Rectal smooth muscle tissue (tissue), 1 donor: Measurements from ENCODE around the gene ERAS.

Source experiments
- H3K27ac ChIP-seq: one replicate; pipeline ENCODE4 v1.7.0; 2013; ENCODE audit warnings: low read depth, low read length, inconsistent platforms
- H3K27me3 ChIP-seq: one replicate; pipeline ENCODE4 v1.7.0; 2013; ENCODE audit warnings: low read length; ENCODE audit not compliant: control insufficient read depth, insufficient read depth
- H3K36me3 ChIP-seq: one replicate; pipeline ENCODE4 v1.7.0; 2013; ENCODE audit warnings: low read length; ENCODE audit not compliant: control insufficient read depth, insufficient read depth
- H3K4me1 ChIP-seq: one replicate; pipeline ENCODE4 v1.7.0; 2013; ENCODE audit warnings: low read length; ENCODE audit not compliant: control insufficient read depth, insufficient read depth
- H3K4me3 ChIP-seq: one replicate; pipeline ENCODE4 v1.7.0; 2013; ENCODE audit warnings: low read length
- H3K9ac ChIP-seq: one replicate; pipeline ENCODE4 v1.7.0; 2013; ENCODE audit warnings: low read length

Gene ERAS

GRCh38 chrX:48824066-48824465 is 2.2 kb upstream of the ERAS start:
- H3K4me3 ChIP-seq: no peak overlapping the region
- H3K27me3 ChIP-seq: no peaks in the 10 kb centered on the region
- peaks cover 22% of the 10 kb centered on the region for H3K36me3 ChIP-seq
- H3K27ac ChIP-seq: no peak overlapping the region
- no peak overlapping the region for H3K9ac ChIP-seq
- no peaks in the 10 kb centered on the region for H3K4me1 ChIP-seq

- Histone ChIP-seq H3K36me3 (peaks cover 16% of the 10 kb centered on the region), H3K27me3 (peaks cover 12% of the 10 kb centered on the region), H3K27ac (no peak overlapping the region)
Observed at GRCh38 chrX:48826876-48827653, 752 bp downstream of the ERAS start.

GRCh38 chrX:48827654-48827968 is 1.3 kb downstream of the ERAS start:
- no peak overlapping the region for H3K27ac ChIP-seq
- H3K27me3 ChIP-seq: peaks cover 12% of the 10 kb centered on the region
- no peak overlapping the region for H3K4me3 ChIP-seq
- no peaks in the 10 kb centered on the region for H3K4me1 ChIP-seq
- H3K9ac ChIP-seq: no peak overlapping the region
- H3K36me3 ChIP-seq: peaks cover 12% of the 10 kb centered on the region

More at GRCh38 chrX:48826876-48827653, 752 bp downstream of the ERAS start:
- no peaks in the 10 kb centered on the region for H3K4me1 ChIP-seq
- no peak overlapping the region for H3K4me3 ChIP-seq
- no peak overlapping the region for H3K9ac ChIP-seq

- peaks cover 15% of the 10 kb centered on the region for H3K27me3 ChIP-seq
- no peak overlapping the region for H3K27ac ChIP-seq
- H3K36me3 ChIP-seq: peaks cover 8% of the 10 kb centered on the region
- H3K9ac ChIP-seq: no peak overlapping the region
- H3K4me1 ChIP-seq: no peaks in the 10 kb centered on the region
- no peak overlapping the region for H3K4me3 ChIP-seq
Observed at GRCh38 chrX:48829016-48829735, 2.9 kb downstream of the ERAS start.

GRCh38 chrX:48831136-48831908 is 5.0 kb downstream of the ERAS start:
- H3K9ac ChIP-seq: no peak overlapping the region
- H3K27ac ChIP-seq: no peak overlapping the region
- H3K27me3 ChIP-seq: peaks cover 19% of the 10 kb centered on the region
- no peak overlapping the region for H3K4me3 ChIP-seq
- no peaks in the 10 kb centered on the region for H3K36me3 ChIP-seq
- H3K4me1 ChIP-seq: no peaks in the 10 kb centered on the region

- no peak overlapping the region for H3K4me3 ChIP-seq
- peaks cover 19% of the 10 kb centered on the region for H3K27me3 ChIP-seq
- no peak overlapping the region for H3K9ac ChIP-seq
- H3K36me3 ChIP-seq: no peaks in the 10 kb centered on the region
- H3K27ac ChIP-seq: no peak overlapping the region
- H3K4me1 ChIP-seq: no peaks in the 10 kb centered on the region
Observed at GRCh38 chrX:48831909-48832291, 5.6 kb downstream of the ERAS start.

GRCh38 chrX:48833542-48834138 is 7.3 kb downstream of the ERAS start:
- H3K4me1 ChIP-seq: no peaks in the 10 kb centered on the region
- peaks cover 19% of the 10 kb centered on the region for H3K27me3 ChIP-seq
- no peak overlapping the region for H3K9ac ChIP-seq
- H3K4me3 ChIP-seq: no peak overlapping the region
- no peak overlapping the region for H3K27ac ChIP-seq
- H3K36me3 ChIP-seq: no peaks in the 10 kb centered on the region

- Histone ChIP-seq H3K9ac (no peak overlapping the region), H3K4me1 (no peaks in the 10 kb centered on the region), H3K4me3 (no peak overlapping the region), H3K36me3 (no peaks in the 10 kb centered on the region), H3K27ac (no peak overlapping the region), H3K27me3 (peaks cover 19% of the 10 kb centered on the region)
Observed at GRCh38 chrX:48834383-48834709, 8.0 kb downstream of the ERAS start.

GRCh38 chrX:48835524-48836329 is 9.4 kb downstream of the ERAS start, which contains the start of gene PCSK1N:
Gene PCSK1N, minus strand, starts transcription at chrX:48835610. Its CDS starts 78 bp downstream, at chrX:48835532.
- H3K9ac ChIP-seq: no peak within 1 kb of the TSS
- peaks cover 17% of the 10 kb centered on the region for H3K27me3 ChIP-seq

GRCh38 chrX:48839686-48840085 is 13.4 kb downstream of the ERAS start:
- Histone ChIP-seq H3K27me3 (no peaks in the 10 kb centered on the region), H3K27ac (no peak overlapping the region), H3K9ac (no peak overlapping the region), H3K4me1 (no peaks in the 10 kb centered on the region), H3K36me3 (no peaks in the 10 kb centered on the region), H3K4me3 (no peak overlapping the region)

More at GRCh38 chrX:48835524-48836329, 9.4 kb downstream of the ERAS start, which contains the start of gene PCSK1N:
- Histone ChIP-seq H3K4me3 (peak within 1 kb of the TSS; percentile 29), H3K36me3 (no peaks in the 10 kb centered on the region), H3K4me1 (no peaks in the 10 kb centered on the region), H3K27ac (no peak within 1 kb of the TSS)

- H3K27ac ChIP-seq: no peak overlapping the region
- H3K9ac ChIP-seq: no peak overlapping the region
- H3K27me3 ChIP-seq: no peaks in the 10 kb centered on the region
- H3K4me1 ChIP-seq: no peaks in the 10 kb centered on the region
- H3K4me3 ChIP-seq: no peak overlapping the region
- no peaks in the 10 kb centered on the region for H3K36me3 ChIP-seq
Observed at GRCh38 chrX:48848847-48849246, 22.5 kb downstream of the ERAS start.
